Endothelial cell of umbilical vein (primary cell): ENCODE data around the gene GGACT. TPM values are rescaled to one million over a fixed set of nuclear protein-coding genes. Genes with fewer than 3 reads are reported as not detected.

Experiments used
- BruUV-seq: library from RNA; stranded (reverse); fragments of 400-500 nt; replicated peaks from 2 replicates; lab custom pipeline; 2021; lab: Mats Ljungman, UMichigan
- CTCF ChIA-PET: fragments of 300-600, 350-600 bp; sonication (Branson Sonifier 250); formaldehyde crosslinking; loops from one replicate; lab custom pipeline; 2021; ENCODE audit warnings: antibody characterized with exemption, inconsistent platforms; lab: Charles Lee
- POLR2A ChIA-PET: fragments of 300-600, 350-600 bp; sonication (Branson Sonifier 250); formaldehyde crosslinking; loops from one replicate; lab custom pipeline; 2021; ENCODE audit warnings: antibody characterized with exemption, inconsistent platforms; lab: Charles Lee
- DNase-seq: peaks from one replicate; pipeline ENCODE4 v3.0.0-alpha.2; 2011; ENCODE audit warnings: low read depth, low spot score
- FAIRE-seq: peaks from 2 replicates; lab custom pipeline; 2011; peaks lifted over from hg19 to GRCh38; lab: Jason Lieb, UNC
- H2AFZ ChIP-seq: 2 replicates; pipeline ENCODE4 v1.6.0; 2012; ENCODE audit warnings: low read depth, low read length, control low read depth, inconsistent platforms
- H3K27ac ChIP-seq: 2 replicates; pipeline ENCODE4 v1.5.1; 2011; ENCODE audit warnings: low read depth, mild to moderate bottlenecking, control low read depth, low read length, moderate library complexity; ENCODE audit not compliant: insufficient read depth
- H3K27me3 ChIP-seq, 2 experiments: 2 replicates each; pipeline versions ENCODE4 v1.6.0 to v1.6.1; 2011; ENCODE audit warnings: low read length in 2 of 2, mixed read lengths in 1 of 2; ENCODE audit not compliant: control insufficient read depth in 2 of 2, insufficient read depth in 2 of 2
- H3K36me3 ChIP-seq, 2 experiments: 2 replicates in 1 of 2; 3 replicates in 1 of 2; pipeline ENCODE4 v1.5.1; 2011; ENCODE audit warnings: low read length in 2 of 2, mild to moderate bottlenecking in 1 of 2, moderate library complexity in 1 of 2; ENCODE audit not compliant: control insufficient read depth in 2 of 2, insufficient read depth in 2 of 2; ENCODE audit errors: extremely low read depth in 1 of 2
- H3K4me1 ChIP-seq: 3 replicates; pipeline ENCODE4 v1.5.1; 2011; ENCODE audit warnings: mild to moderate bottlenecking, low read length; ENCODE audit not compliant: control insufficient read depth, insufficient read depth; ENCODE audit errors: extremely low read depth
- H3K4me2 ChIP-seq: 2 replicates; pipeline ENCODE4 v1.6.1; 2011; ENCODE audit warnings: low read length, control low read depth, mixed read lengths; ENCODE audit not compliant: insufficient read depth
- H3K4me3 ChIP-seq, 3 experiments: fragments of 200-600 bp in 1 of 3; sonication (generic), shearing (Covaris generic) in 1 of 3; replicated peaks in 1 of 3; 2 replicates each; pipeline ENCODE4 v1.5.1; 2011 to 2016; ENCODE audit warnings: control low read depth in 3 of 3, low read length in 3 of 3, mild to moderate bottlenecking in 2 of 3, inconsistent platforms in 1 of 3, low read depth in 1 of 3, moderate library complexity in 1 of 3; ENCODE audit not compliant: insufficient read depth in 1 of 3
- H3K79me2 ChIP-seq: 2 replicates; pipeline ENCODE4 v1.6.0; 2012; ENCODE audit warnings: low read length, inconsistent platforms; ENCODE audit not compliant: control insufficient read depth, insufficient read depth
- H3K9ac ChIP-seq: replicated peaks from 2 replicates; pipeline ENCODE3; 2011; ENCODE audit warnings: low read length, control low read depth; ENCODE audit not compliant: insufficient read depth; ENCODE audit errors: extremely low read depth
- H3K9me1 ChIP-seq: replicated peaks from 3 replicates; pipeline ENCODE4 v1.6.0; 2011; ENCODE audit warnings: mild to moderate bottlenecking, low read length; ENCODE audit not compliant: control insufficient read depth, insufficient read depth; ENCODE audit errors: extremely low read depth
- H3K9me3 ChIP-seq: replicated peaks from 2 replicates; pipeline ENCODE4 v1.5.1; 2012; ENCODE audit warnings: low read length, inconsistent platforms; ENCODE audit not compliant: control insufficient read depth, insufficient read depth
- H4K20me1 ChIP-seq: replicated peaks from 2 replicates; pipeline ENCODE3; 2011; ENCODE audit warnings: mild to moderate bottlenecking, low read length; ENCODE audit not compliant: control insufficient read depth, insufficient read depth; ENCODE audit errors: extremely low read depth
- CTCF ChIP-seq, 2 donors: IDR thresholded peaks; 1 replicate in 1 of 2; 2 replicates in 1 of 2; pipeline ENCODE4 v1.5.1; 2011; ENCODE audit warnings: low read length in 2 of 2, mild to moderate bottlenecking in 2 of 2, moderate library complexity in 2 of 2, control low read depth in 1 of 2, inconsistent platforms in 1 of 2, low read depth in 1 of 2; ENCODE audit not compliant: insufficient read depth in 1 of 2; ENCODE audit errors: extremely low read depth in 1 of 2
- EZH2 ChIP-seq: IDR thresholded peaks from 2 replicates; pipeline ENCODE4 v1.6.1; 2012; ENCODE audit warnings: borderline replicate concordance, low read depth, mild to moderate bottlenecking, moderate library complexity, low read length, inconsistent platforms; ENCODE audit not compliant: severe bottlenecking
- GATA2 ChIP-seq: IDR thresholded peaks from 2 replicates; pipeline ENCODE4 v1.7.0; 2011; ENCODE audit warnings: low read depth, mild to moderate bottlenecking, moderate library complexity, mixed read lengths, low read length; ENCODE audit not compliant: insufficient read length, insufficient read depth
- JUN ChIP-seq: IDR thresholded peaks from 2 replicates; pipeline ENCODE4 v1.6.1; 2011; ENCODE audit warnings: borderline replicate concordance, low read depth; ENCODE audit not compliant: insufficient read length, insufficient read depth
- MAX ChIP-seq: IDR thresholded peaks from 2 replicates; pipeline ENCODE4 v1.6.1; 2011; ENCODE audit not compliant: insufficient read depth, insufficient read length
- MYC ChIP-seq: IDR thresholded peaks from one replicate; pipeline ENCODE4 v1.6.1; 2011; ENCODE audit warnings: mild to moderate bottlenecking, low read depth, low read length
- POLR2A ChIP-seq: IDR thresholded peaks from 2 replicates; pipeline ENCODE4 v1.6.1; 2012; ENCODE audit warnings: low read depth, mild to moderate bottlenecking, control low read depth, low read length
- POLR2AphosphoS5 ChIP-seq: IDR thresholded peaks from 2 replicates; pipeline ENCODE4 v1.6.1; 2012; ENCODE audit warnings: low read depth, mild to moderate bottlenecking, control low read depth, low read length, moderate library complexity; ENCODE audit not compliant: insufficient read depth
- dilution Hi-C: fragments of 300-500 bp; cut with MboI; formaldehyde crosslinking; loops from one replicate; pipeline ENCODE4 v1.15.0; 2019; ENCODE audit warnings: low sequenced_read_pairs; ENCODE audit not compliant: extremely low pct_ligation_motif_present
- intact Hi-C: fragments of 100-400 bp; cut with micrococcal nuclease; formaldehyde crosslinking; loops from one replicate; pipeline ENCODE4 v1.10.0; 2022
- polyA plus RNA-seq, 4 experiments: library from polyadenylated mRNA; depleted of rRNA in 3 of 4; stranded (reverse) in 3 of 4; unstranded in 1 of 4; fragments of >200 nt; gene quantifications; 2 replicates each; pipeline versions ENCODE4 v1.2.1 to v1.2.3, GENCODE V29; 2011 to 2012; ENCODE audit warnings: missing spikeins in 1 of 4
- total RNA-seq: library from RNA; stranded (reverse); gene quantifications from 2 replicates; pipeline ENCODE4 v1.2.3, GENCODE V29; 2021

GGACT gene
- total and polyA plus RNA-seq, 2 donors (not counting 3 experiments of a cell fraction or from before 2014, with no cell fraction given), result 2.5 to 6.5 TPM

- FAIRE-seq (no peak), DNase-seq (no peak)
- CTCF ChIA-PET, result interaction anchor here (1.1 to 4.1 kb wide), 2 partner anchors 11 to 12 kb away, joined by 5 to 25 read pairs; no protein-coding TSS in a partner anchor
- H3K4me3 ChIP-seq, result no peak overlapping the region
- H3K36me3 ChIP-seq, result no peaks in the 10 kb centered on the region
- no peaks in the 10 kb centered on the region for H3K79me2 ChIP-seq
- H2AFZ ChIP-seq, result no peak overlapping the region
- intact Hi-C loops, result no loop called here
- POLR2A ChIA-PET, result no interaction called here
- H3K4me1 ChIP-seq, result no peaks in the 10 kb centered on the region
- TF ChIP-seq MAX (no peak), CTCF (IDR thresholded peaks at IDR 0.05; ENCODE audit: extremely low read depth in 1 of 2, insufficient read depth in 1 of 2, low read depth in 1 of 2, low read length in 2 of 2) (no peak), MYC (no peak), POLR2AphosphoS5 (no peak), JUN (no peak), EZH2 (no peak), GATA2 (no peak), POLR2A (no peak)
- BruUV-seq, result no TSS peak
- no peak overlapping the region for H3K9ac ChIP-seq
- no peak overlapping the region for H3K27ac ChIP-seq
- no peaks in the 10 kb centered on the region for H3K9me3 ChIP-seq
- dilution Hi-C loops, result no loop called here
- H3K27me3 ChIP-seq, result no peaks in the 10 kb centered on the region
- no peak overlapping the region for H3K4me2 ChIP-seq
- no peaks in the 10 kb centered on the region for H4K20me1 ChIP-seq
- H3K9me1 ChIP-seq, result no peaks in the 10 kb centered on the region
Observed at GRCh38 chr13:100561599-100562204, 26.9 kb downstream of the GGACT start.
